Fibroblast of lung (primary cell): ENCODE results near the gene TSNAXIP1. TPM values are rescaled to one million over a fixed set of nuclear protein-coding genes. Genes with fewer than 3 reads are reported as not detected.

Experiments used
- DNase-seq, 2 donors: peaks; one replicate each; pipeline versions ENCODE4 v3.0.0 to v3.0.0-alpha.2; 2010; ENCODE audit warnings: low read depth in 2 of 2
- H2AFZ ChIP-seq: 2 replicates; pipeline ENCODE4 v1.5.1; 2012; ENCODE audit warnings: low read length, control low read depth, inconsistent platforms
- H3K27ac ChIP-seq: 2 replicates; pipeline ENCODE4 v1.5.1; 2011; ENCODE audit warnings: low read length, control low read depth; ENCODE audit not compliant: insufficient read depth
- H3K27me3 ChIP-seq: 2 replicates; pipeline ENCODE4 v1.5.1; 2011; ENCODE audit warnings: mild to moderate bottlenecking, low read length; ENCODE audit not compliant: control insufficient read depth, insufficient read depth
- H3K36me3 ChIP-seq: 2 replicates; pipeline ENCODE4 v1.5.1; 2011; ENCODE audit warnings: low read length; ENCODE audit not compliant: control insufficient read depth, insufficient read depth
- H3K4me1 ChIP-seq: 2 replicates; pipeline ENCODE4 v1.5.1; 2011; ENCODE audit warnings: low read length; ENCODE audit not compliant: control insufficient read depth, insufficient read depth; ENCODE audit errors: extremely low read depth
- H3K4me2 ChIP-seq: 2 replicates; pipeline ENCODE4 v1.5.1; 2011; ENCODE audit warnings: low read length, control low read depth; ENCODE audit not compliant: insufficient read depth; ENCODE audit errors: extremely low read depth
- H3K4me3 ChIP-seq, 4 experiments: fragments of 200-600 bp in 1 of 4; sonication (generic) in 1 of 4; replicated peaks in 1 of 4; 2 replicates each; pipeline ENCODE4 v1.5.1; 2011 to 2016; ENCODE audit warnings: low read length in 4 of 4, low read depth in 3 of 4, mild to moderate bottlenecking in 3 of 4, control low read depth in 2 of 4, inconsistent platforms in 1 of 4, mixed read lengths in 1 of 4; ENCODE audit not compliant: insufficient read depth in 1 of 4; ENCODE audit errors: control extremely low read depth in 1 of 4
- H3K79me2 ChIP-seq: 2 replicates; pipeline ENCODE4 v1.5.1; 2012; ENCODE audit warnings: mild to moderate bottlenecking, low read length, inconsistent platforms; ENCODE audit not compliant: control insufficient read depth, insufficient read depth
- H3K9ac ChIP-seq: 2 replicates; pipeline ENCODE4 v1.5.1; 2011; ENCODE audit warnings: mild to moderate bottlenecking, low read length, control low read depth; ENCODE audit not compliant: insufficient read depth
- H3K9me3 ChIP-seq: 2 replicates; pipeline ENCODE4 v1.5.1; 2012; ENCODE audit warnings: low read depth, low read length; ENCODE audit not compliant: control insufficient read depth, insufficient read depth
- H4K20me1 ChIP-seq: 2 replicates; pipeline ENCODE4 v1.5.1; 2011; ENCODE audit warnings: low read length; ENCODE audit not compliant: control insufficient read depth, insufficient read depth; ENCODE audit errors: extremely low read depth
- EZH2 ChIP-seq: IDR thresholded peaks from 2 replicates; pipeline ENCODE4 v1.5.1; 2012; ENCODE audit warnings: low read length, control low read depth, mild to moderate bottlenecking; ENCODE audit errors: missing control alignments
- polyA minus RNA-seq: library from RNA; depleted of rRNA, polyadenylated mRNA; stranded (reverse); fragments of >200 nt; gene quantifications from 2 replicates; pipeline ENCODE4 v1.2.3, GENCODE V29; 2011; ENCODE audit warnings: low replicate concordance
- polyA plus RNA-seq, 2 donors: library from polyadenylated mRNA; depleted of rRNA in 1 of 2; stranded (reverse) in 1 of 2; unstranded in 1 of 2; fragments of >200 nt; gene quantifications; 2 replicates each; pipeline ENCODE4 v1.2.1, GENCODE V29; 2011 to 2012; ENCODE audit warnings: missing spikeins in 1 of 2
- total RNA-seq: library from RNA; depleted of rRNA; stranded (reverse); fragments of >200 nt; gene quantifications from 2 replicates; pipeline ENCODE4 v1.2.1, GENCODE V29; 2014
- TF ChIP-seq, protein P1 (sequence below), 2 donors: IDR thresholded peaks in 1 of 2; conservative IDR thresholded peaks in 1 of 2; 1 replicate in 1 of 2; 2 replicates in 1 of 2; pipeline ENCODE4 v1.5.1; 2011 to 2012; ENCODE audit warnings: low read length in 2 of 2, control low read depth in 1 of 2, inconsistent platforms in 1 of 2, low read depth in 1 of 2, mild to moderate bottlenecking in 1 of 2

Gene TSNAXIP1, protein sequence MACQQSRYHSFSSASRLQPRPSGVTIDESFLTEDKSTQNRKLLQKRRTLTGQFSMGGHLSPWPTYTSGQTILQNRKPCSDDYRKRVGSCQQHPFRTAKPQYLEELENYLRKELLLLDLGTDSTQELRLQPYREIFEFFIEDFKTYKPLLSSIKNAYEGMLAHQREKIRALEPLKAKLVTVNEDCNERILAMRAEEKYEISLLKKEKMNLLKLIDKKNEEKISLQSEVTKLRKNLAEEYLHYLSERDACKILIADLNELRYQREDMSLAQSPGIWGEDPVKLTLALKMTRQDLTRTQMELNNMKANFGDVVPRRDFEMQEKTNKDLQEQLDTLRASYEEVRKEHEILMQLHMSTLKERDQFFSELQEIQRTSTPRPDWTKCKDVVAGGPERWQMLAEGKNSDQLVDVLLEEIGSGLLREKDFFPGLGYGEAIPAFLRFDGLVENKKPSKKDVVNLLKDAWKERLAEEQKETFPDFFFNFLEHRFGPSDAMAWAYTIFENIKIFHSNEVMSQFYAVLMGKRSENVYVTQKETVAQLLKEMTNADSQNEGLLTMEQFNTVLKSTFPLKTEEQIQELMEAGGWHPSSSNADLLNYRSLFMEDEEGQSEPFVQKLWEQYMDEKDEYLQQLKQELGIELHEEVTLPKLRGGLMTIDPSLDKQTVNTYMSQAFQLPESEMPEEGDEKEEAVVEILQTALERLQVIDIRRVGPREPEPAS
- 1.2 and 1.5 TPM in 2 replicates for total RNA-seq
- 0.30 and 0.45 TPM in 2 replicates for polyA plus RNA-seq
- polyA plus RNA-seq (2012), result 0.27 and 0.43 TPM in 2 replicates
- polyA minus RNA-seq, result 1.3 TPM in 1 of 2 replicates, not detected in the other

DNA sequence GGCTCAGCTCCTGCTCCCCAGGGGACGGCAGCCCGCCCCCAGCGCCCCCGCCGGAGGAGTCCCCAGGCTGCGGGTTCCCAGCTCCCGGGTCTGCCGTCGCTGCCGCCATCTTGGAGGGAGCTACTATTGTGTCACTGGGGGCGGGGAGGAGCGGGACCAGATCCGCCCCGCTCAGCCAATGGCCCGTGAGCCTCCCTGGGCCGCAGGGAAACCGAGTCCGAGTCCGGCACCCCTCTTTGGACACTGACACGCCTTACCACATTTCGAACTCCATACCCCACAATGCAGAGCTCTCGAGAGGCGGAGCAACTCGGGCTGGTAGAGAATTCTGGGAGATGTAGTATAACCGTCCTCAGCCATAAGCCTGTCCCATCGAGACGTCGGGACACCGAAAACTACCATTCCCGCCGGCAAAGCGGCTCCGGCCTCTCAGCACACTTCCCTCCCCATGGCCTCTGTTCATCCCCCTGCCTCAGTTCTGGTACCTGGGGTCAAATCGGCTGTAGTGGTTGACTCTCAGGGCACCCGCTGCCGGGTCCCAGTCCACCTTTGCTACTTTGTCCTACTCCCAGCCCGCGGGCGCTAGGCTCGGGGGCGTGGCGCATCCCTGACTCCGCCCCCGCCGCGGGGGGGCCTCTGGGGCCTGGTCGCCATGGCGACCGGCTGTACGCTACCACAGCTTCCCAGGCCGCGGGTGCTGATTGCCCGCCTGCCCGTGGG, at the start of gene TSNAXIP1, which contains the start of gene RANBP10:
Gene TSNAXIP1 (plus strand): TSS at position 462 of the 720 bp plus-strand sequence. CDS start 261 bp downstream, outside the sequence.
Gene RANBP10 (minus strand): TSS at position 133 of the 720 bp plus-strand sequence. CDS start 24 bp downstream, at position 109.
- H3K27ac ChIP-seq, result peak within 1 kb of the TSS; percentile 74
- peak within 1 kb of the TSS; percentile 99 for H2AFZ ChIP-seq

DNA sequence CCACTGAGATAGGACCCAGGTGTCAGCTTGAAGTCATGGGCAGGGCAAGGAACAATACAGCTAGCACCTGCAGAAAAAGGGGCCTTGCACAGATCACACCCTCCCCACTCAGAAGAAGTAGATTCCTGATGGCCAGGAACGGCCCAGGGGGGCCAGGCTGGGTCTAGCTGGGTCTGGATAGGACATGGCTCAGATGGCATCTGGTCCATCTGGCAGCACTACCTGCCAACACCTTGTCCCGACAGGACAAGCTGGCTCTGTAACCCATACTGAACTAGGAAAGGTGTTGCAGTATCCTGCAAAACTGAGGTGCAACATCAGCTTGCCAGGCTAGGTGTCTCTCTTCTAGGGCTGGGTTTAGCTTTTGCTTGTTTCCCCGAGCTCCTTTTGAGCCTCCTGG, 48.7 kb upstream of the TSNAXIP1 start:
- H4K20me1 ChIP-seq, result no peaks in the 10 kb centered on the region
- no peaks in the 10 kb centered on the region for H3K36me3 ChIP-seq
- H3K9ac ChIP-seq, result no peak overlapping the region
- no peaks in the 10 kb centered on the region for H3K79me2 ChIP-seq
- no peak overlapping the region for H2AFZ ChIP-seq
- no peak overlapping the region for H3K27ac ChIP-seq
- no peaks in the 10 kb centered on the region for H3K27me3 ChIP-seq
- H3K9me3 ChIP-seq, result no peaks in the 10 kb centered on the region
- no peak overlapping the region for H3K4me3 ChIP-seq
- no peak overlapping the region for H3K4me2 ChIP-seq
- H3K4me1 ChIP-seq, result no peaks in the 10 kb centered on the region
- DNase-seq, result no peak
- TF ChIP-seq EZH2, result no peak
- TF ChIP-seq, protein P1, sequence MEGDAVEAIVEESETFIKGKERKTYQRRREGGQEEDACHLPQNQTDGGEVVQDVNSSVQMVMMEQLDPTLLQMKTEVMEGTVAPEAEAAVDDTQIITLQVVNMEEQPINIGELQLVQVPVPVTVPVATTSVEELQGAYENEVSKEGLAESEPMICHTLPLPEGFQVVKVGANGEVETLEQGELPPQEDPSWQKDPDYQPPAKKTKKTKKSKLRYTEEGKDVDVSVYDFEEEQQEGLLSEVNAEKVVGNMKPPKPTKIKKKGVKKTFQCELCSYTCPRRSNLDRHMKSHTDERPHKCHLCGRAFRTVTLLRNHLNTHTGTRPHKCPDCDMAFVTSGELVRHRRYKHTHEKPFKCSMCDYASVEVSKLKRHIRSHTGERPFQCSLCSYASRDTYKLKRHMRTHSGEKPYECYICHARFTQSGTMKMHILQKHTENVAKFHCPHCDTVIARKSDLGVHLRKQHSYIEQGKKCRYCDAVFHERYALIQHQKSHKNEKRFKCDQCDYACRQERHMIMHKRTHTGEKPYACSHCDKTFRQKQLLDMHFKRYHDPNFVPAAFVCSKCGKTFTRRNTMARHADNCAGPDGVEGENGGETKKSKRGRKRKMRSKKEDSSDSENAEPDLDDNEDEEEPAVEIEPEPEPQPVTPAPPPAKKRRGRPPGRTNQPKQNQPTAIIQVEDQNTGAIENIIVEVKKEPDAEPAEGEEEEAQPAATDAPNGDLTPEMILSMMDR (conservative IDR thresholded peaks at IDR 0.05 in 1 of 2, IDR thresholded peaks at IDR 0.05 in 1 of 2; ENCODE audit: low read depth in 1 of 2, low read length in 2 of 2), result no peak

More for the DNA sequence above, at the start of gene TSNAXIP1, which contains the start of gene RANBP10:
- peak; percentile 99 for DNase-seq
- Histone ChIP-seq H3K4me2 (peak within 1 kb of the TSS; percentile 94), H3K79me2 (peaks cover 20% of the 10 kb centered on the region), H4K20me1 (no peaks in the 10 kb centered on the region), H3K27me3 (no peaks in the 10 kb centered on the region), H3K9me3 (no peaks in the 10 kb centered on the region), H3K4me3 (peak within 1 kb of the TSS; percentile 91 to 99 (median 92)), H3K4me1 (peaks cover 6% of the 10 kb centered on the region), H3K36me3 (peaks cover 2% of the 10 kb centered on the region), H3K9ac (peak within 1 kb of the TSS; percentile 76)
- TF ChIP-seq, protein P1 (conservative IDR thresholded peaks at IDR 0.05 in 1 of 2, IDR thresholded peaks at IDR 0.05 in 1 of 2; ENCODE audit: low read depth in 1 of 2, low read length in 2 of 2), result no peak
- TF ChIP-seq EZH2, result no peak
